Stimulated activated CD8-positive, alpha-beta memory T cell treated with anti-CD3 and anti-CD28 coated beads, Interleukin-4, amount 100 ng/mL, for 48 hours (primary cell): ENCODE results near the gene ISCU.
A peak's percentile ranks its signal among the peaks of the same experiment; 100 is the strongest.

Experiments used
- DNase-seq: peaks from one replicate; pipeline ENCODE4 v3.0.0-alpha.2; 2020

The ISCU gene

GRCh38 chr12:108562348-108563135, at the start of gene ISCU:
Gene ISCU (plus strand): TSS chr12:108562596. CDS start chr12:108562623, 27 bp downstream.
- peak; percentile 99 for DNase-seq

- DNase-seq, result no peak
These were observed 47.9 kb upstream of the ISCU start for GRCh38 chr12:108514468-108514972.

GRCh38 chr12:108514973-108515814, 47.2 kb upstream of the ISCU start, which contains the start of gene FICD:
Gene FICD (plus strand): TSS chr12:108515277. CDS start chr12:108516973, 1,696 bp downstream.
- peak; percentile 99 for DNase-seq

GRCh38 chr12:108515916-108516315, 46.5 kb upstream of the ISCU start:
- no peak for DNase-seq

- no peak for DNase-seq
These were observed 45.7 kb upstream of the ISCU start for GRCh38 chr12:108516511-108517275.

GRCh38 chr12:108517288-108518100, 44.9 kb upstream of the ISCU start:
- no peak for DNase-seq

- no peak for DNase-seq
These were observed 44.2 kb upstream of the ISCU start for GRCh38 chr12:108518101-108518715.

- no peak for DNase-seq
These were observed 43.5 kb upstream of the ISCU start for GRCh38 chr12:108518716-108519496.

GRCh38 chr12:108519558-108519957, 42.8 kb upstream of the ISCU start:
- DNase-seq, result no peak

GRCh38 chr12:108523365-108523764, 39.0 kb upstream of the ISCU start:
- no peak for DNase-seq

- DNase-seq, result no peak
These were observed 36.7 kb upstream of the ISCU start for GRCh38 chr12:108525681-108526080.

GRCh38 chr12:108526482-108527165, 35.8 kb upstream of the ISCU start:
- no peak for DNase-seq

GRCh38 chr12:108527166-108527496, 35.3 kb upstream of the ISCU start:
- no peak for DNase-seq

GRCh38 chr12:108530161-108530560, 32.2 kb upstream of the ISCU start:
- no peak for DNase-seq

- no peak for DNase-seq
These were observed 30.2 kb upstream of the ISCU start for GRCh38 chr12:108531929-108532848.

- no peak for DNase-seq
These were observed 24.2 kb upstream of the ISCU start for GRCh38 chr12:108538146-108538545.

- DNase-seq, result no peak
These were observed 23.7 kb upstream of the ISCU start for GRCh38 chr12:108538616-108539195.

- DNase-seq, result no peak
These were observed 20.1 kb upstream of the ISCU start for GRCh38 chr12:108542320-108542719.

GRCh38 chr12:108543652-108544051, 18.7 kb upstream of the ISCU start:
- no peak for DNase-seq
